HepG2 (cell line): ENCODE data around the gene STN1. TPM values are rescaled to one million over a fixed set of nuclear protein-coding genes. Genes with fewer than 3 reads are reported as not detected.

ENCODE experiments used
- ATAD3A ChIP-seq: sonication (generic); formaldehyde crosslinking; IDR thresholded peaks from 2 replicates; pipeline ENCODE4 v1.4.0; 2020; ENCODE audit warnings: missing genetic modification reagents
- DMTF1 ChIP-seq: sonication (generic); formaldehyde crosslinking; IDR thresholded peaks from 2 replicates; pipeline ENCODE4 v1.4.0; 2020; ENCODE audit warnings: mild to moderate bottlenecking, missing genetic modification reagents
- FOSL1 ChIP-seq: sonication (generic); formaldehyde crosslinking; IDR thresholded peaks from 2 replicates; pipeline ENCODE4 v1.9.0; 2021; ENCODE audit warnings: missing genetic modification reagents, borderline replicate concordance
- FOXA1 ChIP-seq, 2 experiments: fragments of 450-650 bp in 1 of 2; sonication (generic) in 1 of 2; formaldehyde crosslinking in 1 of 2; IDR thresholded peaks; 2 replicates each; pipeline versions ENCODE4 v1.4.0 to v1.6.1; 2016 to 2020; ENCODE audit warnings: missing genetic modification reagents in 1 of 2
- FOXJ3 ChIP-seq: sonication (generic); formaldehyde crosslinking; IDR thresholded peaks from 2 replicates; pipeline ENCODE4 v1.4.0; 2020; ENCODE audit warnings: missing genetic modification reagents, mild to moderate bottlenecking, borderline replicate concordance
- GTF2F1 ChIP-seq: fragments of 150-350 bp; IDR thresholded peaks from 2 replicates; pipeline ENCODE4 v1.6.1; 2014; ENCODE audit warnings: low read length
- HES4 ChIP-seq: sonication (generic); formaldehyde crosslinking; IDR thresholded peaks from 2 replicates; pipeline ENCODE4 v1.9.0; 2021; ENCODE audit warnings: mild to moderate bottlenecking, missing genetic modification reagents, borderline replicate concordance
- MEIS2 ChIP-seq: sonication (generic); formaldehyde crosslinking; IDR thresholded peaks from 2 replicates; pipeline ENCODE4 v1.9.0; 2021; ENCODE audit warnings: mild to moderate bottlenecking, missing genetic modification reagents
- MZF1 ChIP-seq: sonication (generic); formaldehyde crosslinking; IDR thresholded peaks from 2 replicates; pipeline ENCODE4 v1.8.1; 2023; ENCODE audit warnings: mild to moderate bottlenecking, missing genetic modification reagents, borderline replicate concordance
- NKX3-1 ChIP-seq: sonication (generic); formaldehyde crosslinking; IDR thresholded peaks from 2 replicates; pipeline ENCODE4 v1.5.0; 2020; ENCODE audit warnings: missing genetic modification reagents
- SMAD9 ChIP-seq: sonication (generic); formaldehyde crosslinking; IDR thresholded peaks from 2 replicates; pipeline ENCODE4 v1.5.1; 2020; ENCODE audit warnings: mild to moderate bottlenecking, missing genetic modification reagents
- SNRNP70 ChIP-seq: fragments of 200-400 bp; formaldehyde crosslinking; IDR thresholded peaks from 2 replicates; pipeline ENCODE4 v1.6.1; 2017; ENCODE audit warnings: mild to moderate bottlenecking, low read depth, low read length, moderate library complexity
- STAT5B ChIP-seq: sonication (generic); formaldehyde crosslinking; IDR thresholded peaks from 2 replicates; pipeline ENCODE4 v1.4.0; 2020; ENCODE audit warnings: missing genetic modification reagents
- THAP8 ChIP-seq: sonication (generic); formaldehyde crosslinking; IDR thresholded peaks from 2 replicates; pipeline ENCODE4 v1.5.1; 2020; ENCODE audit warnings: missing genetic modification reagents, mild to moderate bottlenecking, borderline replicate concordance
- ZFP37 ChIP-seq: sonication (generic); formaldehyde crosslinking; IDR thresholded peaks from 2 replicates; pipeline ENCODE4 v1.4.0; 2020; ENCODE audit warnings: missing genetic modification reagents, borderline replicate concordance
- ZNF18 ChIP-seq: sonication (generic); formaldehyde crosslinking; IDR thresholded peaks from 2 replicates; pipeline ENCODE4 v1.8.0; 2022; ENCODE audit warnings: mild to moderate bottlenecking, missing genetic modification reagents; ENCODE audit not compliant: insufficient replicate concordance
- ZNF234 ChIP-seq: sonication (generic); formaldehyde crosslinking; conservative IDR thresholded peaks from 2 replicates; pipeline ENCODE4 v1.5.1; 2020; ENCODE audit warnings: mild to moderate bottlenecking, missing genetic modification reagents
- ZNF263 ChIP-seq: sonication (generic); formaldehyde crosslinking; IDR thresholded peaks from 2 replicates; pipeline ENCODE4 v1.4.0; 2020; ENCODE audit warnings: missing genetic modification reagents
- ZNF891 ChIP-seq: sonication (generic); formaldehyde crosslinking; IDR thresholded peaks from 2 replicates; pipeline ENCODE4 v1.5.0; 2020; ENCODE audit warnings: mild to moderate bottlenecking, missing genetic modification reagents
- polyA plus RNA-seq, 8 experiments: library from polyadenylated mRNA; depleted of rRNA in 3 of 8; stranded (reverse) in 7 of 8; unstranded in 1 of 8; fragments of >200 nt; fragmentation: Illumina TruSeq in 4 of 8; extraction: Trizol in 4 of 8; gene quantifications; 2 replicates each; pipeline versions ENCODE4 v1.2.1 to v1.2.3, GENCODE V29; 2011 to 2016; ENCODE audit warnings: low read depth in 4 of 8, missing spikeins in 1 of 8, mixed read lengths in 1 of 8; ENCODE audit not compliant: insufficient read depth in 1 of 8
- total RNA-seq, 5 experiments: library from RNA; depleted of rRNA; stranded (reverse); fragments of >200 nt; fragmentation: Illumina TruSeq; extraction: Trizol; gene quantifications; 2 replicates each; pipeline ENCODE4 v1.2.3, GENCODE V29; 2016; ENCODE audit warnings: low read depth in 1 of 5
- TF ChIP-seq, protein P1 (sequence below): sonication (generic); formaldehyde crosslinking; IDR thresholded peaks from 2 replicates; pipeline ENCODE4 v1.5.0; 2020; ENCODE audit warnings: mild to moderate bottlenecking, low read depth, missing genetic modification reagents, borderline replicate concordance
- TF ChIP-seq, protein P2 (sequence below): sonication (generic); formaldehyde crosslinking; IDR thresholded peaks from 2 replicates; pipeline ENCODE4 v1.5.1; 2020; ENCODE audit warnings: missing genetic modification reagents, mild to moderate bottlenecking, borderline replicate concordance

Gene STN1
- total and polyA plus RNA-seq, 2 of the 13 experiments (the other 11 are each of a cell fraction or from before 2014, with no cell fraction given): 17.6 to 22.7 TPM

DNA sequence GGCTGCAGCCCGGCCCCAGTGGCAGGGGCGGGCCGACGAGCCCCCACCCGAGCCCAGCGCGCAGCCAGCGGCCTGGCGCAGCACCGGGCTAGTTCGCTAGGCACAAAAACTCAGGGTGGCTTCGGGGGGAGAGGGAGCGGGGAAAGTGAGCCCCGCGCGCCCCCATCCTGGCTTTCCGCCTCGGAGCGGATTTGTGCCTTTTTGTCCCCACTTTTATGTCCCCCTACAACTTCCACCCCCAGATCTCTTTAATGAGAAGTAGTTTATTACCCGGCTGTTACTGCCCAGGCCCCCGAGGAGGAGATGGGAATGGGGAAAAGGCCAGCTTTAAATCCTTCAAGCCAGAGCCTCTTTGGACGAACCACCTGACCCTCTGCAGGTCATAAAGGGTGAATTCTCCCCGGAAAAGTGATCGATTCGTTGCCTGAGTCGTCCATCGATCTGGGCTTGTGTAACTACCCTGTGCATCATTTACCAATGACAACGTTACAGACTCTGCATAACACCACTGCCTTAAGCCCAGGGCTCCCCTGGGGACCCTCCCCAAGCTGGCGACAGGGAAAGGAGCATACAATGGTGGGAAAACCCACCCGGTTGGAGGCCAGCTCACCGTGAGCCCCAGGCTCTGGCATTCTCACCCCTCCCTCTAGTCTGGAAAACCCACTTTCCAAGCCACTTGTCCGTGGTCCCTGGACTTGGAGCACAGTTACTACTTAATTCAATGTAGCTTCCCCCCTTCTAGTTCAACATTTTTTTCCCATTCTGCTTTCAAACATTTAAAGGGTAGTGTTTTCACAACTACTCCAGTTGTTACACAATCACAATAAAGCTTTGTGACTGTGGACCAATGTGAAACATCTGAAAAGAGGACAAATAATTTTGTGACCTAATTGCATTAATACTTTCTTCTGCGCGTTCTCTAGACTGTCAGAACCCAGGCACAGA, 61.9 kb downstream of the STN1 start (continued):
- no peak for TF ChIP-seq THAP8
- TF ChIP-seq SMAD9: no peak
- no peak for TF ChIP-seq FOXA1 (IDR thresholded peaks at IDR 0.05)
- TF ChIP-seq FOXA1 (CRISPR knock-in tag; IDR thresholded peaks at IDR 0.05): no peak
- TF ChIP-seq SNRNP70: no peak
- no peak for TF ChIP-seq ZFP37 (CRISPR knock-in tag)
- TF ChIP-seq MEIS2: no peak; the same call in 1 of the 2 replicates
- TF ChIP-seq, protein P1, sequence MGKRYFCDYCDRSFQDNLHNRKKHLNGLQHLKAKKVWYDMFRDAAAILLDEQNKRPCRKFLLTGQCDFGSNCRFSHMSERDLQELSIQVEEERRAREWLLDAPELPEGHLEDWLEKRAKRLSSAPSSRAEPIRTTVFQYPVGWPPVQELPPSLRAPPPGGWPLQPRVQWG (CRISPR knock-in tag): no peak
- TF ChIP-seq FOSL1 (CRISPR knock-in tag): no peak
- no peak for TF ChIP-seq ZNF234
- TF ChIP-seq NKX3-1 (CRISPR knock-in tag): 0 out of 2 replicates have a peak, but pooled peaks have one; percentile 9
- TF ChIP-seq ZNF263 (CRISPR knock-in tag): 0 out of 2 replicates have a peak, but pooled peaks have one; percentile 17
- no peak for TF ChIP-seq ZNF18
- no peak for TF ChIP-seq HES4 (CRISPR knock-in tag)
- TF ChIP-seq ZNF891 (CRISPR knock-in tag): no peak
- no peak for TF ChIP-seq DMTF1
- no peak for TF ChIP-seq ATAD3A (CRISPR knock-in tag)
- no peak for TF ChIP-seq MZF1 (CRISPR knock-in tag)
- TF ChIP-seq, protein P2, sequence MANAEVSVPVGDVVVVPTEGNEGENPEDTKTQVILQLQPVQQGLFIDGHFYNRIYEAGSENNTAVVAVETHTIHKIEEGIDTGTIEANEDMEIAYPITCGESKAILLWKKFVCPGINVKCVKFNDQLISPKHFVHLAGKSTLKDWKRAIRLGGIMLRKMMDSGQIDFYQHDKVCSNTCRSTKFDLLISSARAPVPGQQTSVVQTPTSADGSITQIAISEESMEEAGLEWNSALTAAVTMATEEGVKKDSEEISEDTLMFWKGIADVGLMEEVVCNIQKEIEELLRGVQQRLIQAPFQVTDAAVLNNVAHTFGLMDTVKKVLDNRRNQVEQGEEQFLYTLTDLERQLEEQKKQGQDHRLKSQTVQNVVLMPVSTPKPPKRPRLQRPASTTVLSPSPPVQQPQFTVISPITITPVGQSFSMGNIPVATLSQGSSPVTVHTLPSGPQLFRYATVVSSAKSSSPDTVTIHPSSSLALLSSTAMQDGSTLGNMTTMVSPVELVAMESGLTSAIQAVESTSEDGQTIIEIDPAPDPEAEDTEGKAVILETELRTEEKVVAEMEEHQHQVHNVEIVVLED: no peak
- TF ChIP-seq STAT5B (CRISPR knock-in tag): no peak
- no peak for TF ChIP-seq GTF2F1
- peak; percentile 51; the same call in 1 of the 2 replicates for TF ChIP-seq FOXJ3 (CRISPR knock-in tag)
